GM19395 (cell line): ENCODE measurements around the gene ATP6V0E2.
A peak's percentile ranks its signal among the peaks of the same experiment; 100 is the strongest.
"Not testable (repeated sequence)": the region's sequence is repeated elsewhere in the genome, so short reads cannot be mapped to it uniquely, and the experiment has no call there.

Source experiments
- ATAC-seq: cut with Tn5 transposase; IDR thresholded peaks from one replicate; pipeline ENCODE4 v1.9.1; 2021; ENCODE audit warnings: mild to moderate bottlenecking, moderate library complexity; ENCODE audit not compliant: unreplicated experiment

Gene ATP6V0E2

DNA sequence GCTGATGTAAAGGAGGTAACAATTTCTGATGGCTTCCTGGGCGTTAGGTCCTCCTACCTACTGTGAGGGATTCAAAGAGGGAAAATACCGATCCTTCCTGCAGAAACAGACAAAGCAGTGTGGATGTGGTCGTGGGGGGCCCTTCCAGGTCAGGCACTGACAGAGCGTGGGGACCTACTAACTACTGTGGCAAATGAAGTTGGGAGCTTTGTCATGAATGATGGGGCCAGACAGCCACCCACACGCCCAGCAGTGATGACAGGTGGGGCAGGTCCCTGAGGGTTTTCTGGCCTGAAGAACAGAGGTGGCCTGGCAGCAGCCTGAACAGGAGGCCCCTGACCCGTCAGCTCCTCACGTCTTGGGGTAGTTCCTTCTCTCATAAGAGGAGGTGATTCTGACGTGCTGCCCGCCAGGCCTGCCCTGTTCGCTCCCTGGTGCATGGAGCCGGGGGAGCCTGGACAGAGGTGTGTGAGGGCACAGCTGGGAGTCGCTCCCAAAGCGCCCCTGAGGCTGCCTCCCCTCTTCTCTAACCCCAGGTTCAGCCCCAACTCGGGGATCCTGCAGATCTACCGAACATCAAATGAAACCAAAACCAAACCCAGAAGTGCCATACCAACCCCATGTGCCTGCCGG, 4.2 kb downstream of the ATP6V0E2 start:
- no peak for ATAC-seq

DNA sequence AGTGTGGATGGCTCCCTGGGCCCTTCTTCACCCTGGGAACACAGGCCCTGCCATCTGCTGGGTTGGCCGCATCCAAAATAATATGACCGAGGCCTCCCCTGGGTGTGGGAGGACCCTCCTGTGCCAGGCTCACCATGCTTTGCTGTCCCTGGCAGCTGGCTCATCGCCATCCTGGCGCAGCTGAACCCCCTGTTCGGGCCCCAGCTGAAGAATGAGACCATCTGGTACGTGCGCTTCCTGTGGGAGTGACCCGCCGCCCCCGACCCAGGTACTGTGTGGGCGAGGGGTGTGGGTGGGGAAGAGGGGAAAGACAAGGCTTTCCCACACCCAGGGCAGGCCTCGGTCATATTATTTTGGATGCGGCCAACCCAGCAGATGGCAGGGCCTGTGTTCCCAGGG, 4.8 kb downstream of the ATP6V0E2 start:
- no peak for ATAC-seq

DNA sequence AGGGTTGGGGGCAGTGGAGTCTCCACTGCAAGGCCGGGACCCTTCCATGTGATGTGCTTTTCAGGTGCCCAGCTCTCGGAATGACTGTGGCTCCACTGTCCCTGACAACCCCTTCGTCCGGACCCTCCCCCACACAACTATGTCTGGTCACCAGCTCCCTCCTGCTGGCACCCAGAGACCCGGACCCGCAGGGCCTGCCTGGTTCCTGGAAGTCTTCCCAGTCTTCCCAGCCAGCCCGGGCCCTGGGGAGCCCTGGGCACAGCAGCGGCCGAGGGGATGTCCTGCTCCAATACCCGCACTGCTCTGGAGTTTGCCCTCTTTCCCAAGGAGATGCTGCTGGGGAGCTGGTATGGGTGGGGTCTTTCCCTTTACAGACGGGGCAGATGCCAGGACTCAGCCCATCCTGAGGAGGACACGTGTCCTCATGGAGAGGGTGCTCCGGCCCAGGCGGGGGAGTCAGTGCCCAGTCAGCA, 5.5 kb downstream of the ATP6V0E2 start:
- no peak for ATAC-seq

DNA sequence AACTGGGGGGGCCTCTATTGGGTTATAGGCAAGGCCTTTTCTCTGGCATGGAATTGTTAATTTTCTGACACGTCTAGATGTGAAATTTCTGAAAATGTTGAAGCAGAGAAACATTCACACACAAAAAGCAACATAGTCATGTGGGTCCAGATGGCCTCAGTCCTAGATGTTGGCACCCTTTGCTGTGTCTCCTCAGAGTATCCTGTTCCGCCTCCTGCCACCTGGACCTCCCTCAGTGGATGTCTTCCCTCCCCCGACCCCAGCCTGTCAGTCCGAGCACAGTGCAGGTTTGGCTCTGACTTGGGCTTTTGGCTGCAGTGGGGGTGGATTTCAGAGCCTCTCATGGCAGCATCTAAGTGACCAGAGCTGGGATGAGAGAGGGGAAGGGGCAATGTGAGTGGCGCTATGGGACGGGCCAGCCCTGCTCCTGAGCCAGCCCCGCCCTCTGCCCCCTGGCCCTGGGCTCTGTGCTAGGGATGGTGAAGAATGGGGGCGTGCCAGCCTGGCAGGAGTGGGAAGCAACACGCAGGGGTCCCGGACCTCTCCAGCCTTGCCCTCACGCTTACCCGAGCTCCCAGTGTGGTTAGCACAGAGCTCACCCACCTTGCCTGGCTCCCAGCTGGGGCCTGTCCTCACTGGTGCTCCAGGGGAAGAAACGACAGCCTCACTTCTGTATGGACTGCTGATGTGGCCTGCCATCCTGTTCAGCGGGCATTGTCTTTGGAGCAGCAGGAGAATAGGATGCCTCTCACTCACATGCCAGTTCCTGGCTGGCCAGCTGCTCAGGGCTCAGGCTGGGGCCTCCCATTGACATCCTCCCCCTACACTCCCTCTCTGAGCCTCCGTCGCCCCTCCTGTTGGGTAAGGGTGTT, 6.2 kb downstream of the ATP6V0E2 start:
- no peak for ATAC-seq

GRCh38 chr7:149880638-149881311, 7.0 kb downstream of the ATP6V0E2 start:
- no peak for ATAC-seq

- ATAC-seq: no peak
These were observed 7.8 kb downstream of the ATP6V0E2 start for GRCh38 chr7:149881328-149882247.

- no peak for ATAC-seq
These were observed 8.7 kb downstream of the ATP6V0E2 start for GRCh38 chr7:149882248-149883047.

DNA sequence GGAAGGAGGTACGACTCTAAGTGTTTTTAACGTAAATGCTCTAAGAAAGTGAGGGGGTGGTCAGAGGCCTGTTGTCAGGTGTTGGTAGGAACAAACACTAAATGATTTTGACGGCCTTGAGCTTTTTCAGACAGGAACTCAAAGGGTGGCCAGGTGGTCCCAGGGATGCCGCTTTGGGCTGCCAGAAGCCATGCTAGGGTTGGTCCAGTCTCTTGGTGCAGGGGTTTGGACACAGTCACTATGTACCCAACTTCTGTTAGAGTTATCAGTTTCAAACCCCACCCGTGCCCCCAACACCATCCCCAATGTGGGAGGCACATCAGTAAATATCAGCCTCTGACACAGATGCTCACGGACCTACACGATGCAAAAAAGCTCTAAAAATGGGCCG, 9.3 kb downstream of the ATP6V0E2 start:
- no peak for ATAC-seq

- peak; percentile 76 for ATAC-seq
These were observed 9.7 kb downstream of the ATP6V0E2 start for GRCh38 chr7:149883452-149883861.

- no peak for ATAC-seq
These were observed 10.2 kb downstream of the ATP6V0E2 start for GRCh38 chr7:149884016-149884415.

GRCh38 chr7:149884541-149884940, 10.8 kb downstream of the ATP6V0E2 start:
- ATAC-seq: no peak

DNA sequence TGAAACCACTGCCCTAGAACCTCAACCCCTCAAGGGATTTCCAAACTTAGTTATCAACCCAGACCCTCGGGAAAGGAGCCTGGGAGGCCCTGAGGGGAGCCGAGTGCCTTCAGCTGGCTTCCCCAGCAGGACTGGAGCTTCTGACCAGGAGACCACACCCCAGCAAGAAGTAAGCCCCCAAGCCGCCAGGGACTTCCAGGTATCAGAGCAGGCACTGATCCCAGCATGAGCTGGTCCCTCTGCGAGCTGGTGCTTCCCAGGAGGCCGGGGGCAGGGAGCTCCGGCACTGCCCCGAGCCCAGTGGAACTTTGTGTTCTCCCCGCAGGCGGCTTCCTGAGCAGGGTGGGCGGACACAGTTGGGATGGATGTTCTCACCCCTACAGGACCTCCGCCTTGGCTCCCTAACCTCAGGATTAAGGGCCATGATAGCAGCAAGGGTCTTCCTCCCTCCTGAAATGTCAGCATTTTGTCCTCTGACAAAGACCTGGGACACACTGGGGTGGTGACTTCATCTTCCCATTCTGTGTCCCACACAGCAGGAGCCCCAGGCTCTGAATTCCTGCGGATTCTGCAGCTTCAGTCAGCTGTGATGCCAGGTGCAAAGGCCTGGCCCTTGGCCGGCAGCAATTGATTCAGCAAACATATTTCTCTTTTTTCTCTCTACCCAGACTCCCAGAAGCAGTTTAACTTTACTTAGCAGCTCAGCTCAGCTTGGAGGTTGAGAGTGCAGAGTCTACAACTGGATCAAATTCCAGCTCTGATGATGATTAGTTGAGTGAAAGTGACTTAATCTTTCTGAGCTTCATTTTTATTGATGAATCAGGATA, 11.6 kb downstream of the ATP6V0E2 start:
- ATAC-seq: no peak

GRCh38 chr7:149886018-149886415, 12.2 kb downstream of the ATP6V0E2 start:
- ATAC-seq: no peak

DNA sequence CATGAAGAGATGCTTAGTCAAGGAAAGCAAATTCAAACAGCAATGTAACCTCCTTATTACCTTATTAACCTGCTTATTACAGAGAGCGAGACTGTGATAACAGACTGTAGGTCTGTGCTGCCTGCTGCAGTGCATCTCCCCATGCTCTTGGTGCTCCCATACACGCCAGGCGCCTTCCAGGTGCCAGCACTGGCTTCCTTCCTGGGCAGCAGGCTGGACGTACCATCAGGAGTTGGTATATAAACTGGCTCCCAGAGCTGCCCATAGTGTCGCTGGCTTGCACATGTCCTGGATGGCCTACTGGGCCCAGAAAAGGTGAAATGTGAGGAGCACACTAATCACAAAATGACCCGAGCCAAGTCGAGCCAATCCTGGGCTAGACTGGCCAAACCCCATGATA, 13.5 kb downstream of the ATP6V0E2 start:
- no peak for ATAC-seq

DNA sequence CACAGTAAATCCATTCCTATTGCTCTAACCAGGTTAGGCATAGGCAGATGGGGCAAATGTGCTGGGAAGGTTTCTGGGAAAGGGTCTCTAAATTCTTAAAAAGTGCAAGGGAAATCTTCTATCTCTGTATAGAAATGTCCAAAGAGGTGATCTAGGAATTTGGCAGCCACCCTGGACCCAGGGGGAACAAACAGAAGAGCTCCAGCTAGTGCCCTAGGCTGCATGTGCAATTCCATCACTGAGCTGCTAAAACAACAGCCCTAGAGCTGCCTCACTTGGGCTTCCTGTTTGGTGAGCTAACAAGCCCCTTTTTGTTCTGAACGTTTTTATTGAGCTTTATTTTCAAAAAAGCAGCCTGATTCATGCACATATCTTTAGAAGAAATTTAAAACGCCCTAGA, 16.9 kb downstream of the ATP6V0E2 start:
- ATAC-seq: not testable (repeated sequence)

- not testable (repeated sequence) for ATAC-seq
These were observed 21.2 kb downstream of the ATP6V0E2 start for GRCh38 chr7:149894957-149895356.

DNA sequence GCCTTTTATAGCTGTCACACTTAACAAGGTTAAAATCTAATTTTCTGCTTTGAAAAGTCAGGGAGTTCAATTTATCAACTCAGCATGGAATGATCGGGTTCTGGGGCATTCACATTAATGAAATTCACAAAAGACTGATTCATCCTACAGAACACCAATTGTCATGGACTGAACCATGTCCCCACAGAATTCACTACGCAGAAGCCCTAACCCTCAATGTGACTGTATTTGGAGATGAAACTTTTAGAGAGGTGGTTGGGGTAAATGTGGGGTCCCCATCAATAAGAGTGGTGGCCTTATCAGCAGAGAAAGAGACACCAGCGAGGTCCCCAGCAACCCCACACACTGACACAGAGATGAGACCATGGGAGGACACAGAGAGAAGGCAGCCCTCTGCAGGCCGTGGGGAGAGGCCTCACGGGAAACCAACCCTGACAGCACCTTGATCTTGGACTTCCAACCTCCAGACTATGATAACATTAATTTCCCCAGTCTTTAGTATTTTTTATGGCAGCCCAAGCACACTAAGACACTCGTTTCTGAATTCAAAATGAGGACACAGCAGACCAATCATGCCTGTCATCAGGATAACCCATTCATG, 34.1 kb downstream of the ATP6V0E2 start:
- ATAC-seq: not testable (repeated sequence)

- ATAC-seq: not testable (repeated sequence)
These were observed 36.5 kb downstream of the ATP6V0E2 start for GRCh38 chr7:149910219-149910618.
